GM19463 (cell line): Measurements from ENCODE around the gene AXL.

ENCODE experiments used
- ATAC-seq: cut with Tn5 transposase; IDR thresholded peaks from one replicate; pipeline ENCODE4 v1.9.1; 2021; ENCODE audit warnings: mild to moderate bottlenecking, moderate library complexity; ENCODE audit not compliant: unreplicated experiment

AXL gene

DNA sequence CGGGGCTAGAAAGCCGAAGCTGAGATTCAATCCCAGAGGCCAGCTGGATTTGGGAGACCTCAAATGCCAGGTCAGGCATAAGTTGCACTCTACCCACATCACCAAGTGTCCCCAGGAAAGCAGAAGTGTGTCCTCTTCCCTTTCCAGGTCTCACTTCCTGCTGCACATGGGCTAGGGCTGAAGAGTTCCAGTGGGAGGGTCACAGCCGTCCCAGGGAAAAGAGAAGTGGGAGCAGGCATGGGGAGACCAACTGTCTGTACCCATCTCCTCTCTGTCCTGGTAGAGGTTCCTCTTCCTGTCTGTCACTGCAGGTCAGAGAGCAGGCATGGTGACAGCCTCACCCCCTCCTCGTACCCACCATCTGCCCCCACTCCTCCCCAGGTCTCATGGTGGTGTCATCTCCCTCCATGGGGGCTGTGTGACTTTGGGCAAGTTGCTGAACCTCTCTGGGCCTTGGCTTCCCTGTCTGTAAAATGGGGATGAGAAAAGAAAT is 14.8 kb downstream of the AXL start:
- no peak for ATAC-seq

DNA sequence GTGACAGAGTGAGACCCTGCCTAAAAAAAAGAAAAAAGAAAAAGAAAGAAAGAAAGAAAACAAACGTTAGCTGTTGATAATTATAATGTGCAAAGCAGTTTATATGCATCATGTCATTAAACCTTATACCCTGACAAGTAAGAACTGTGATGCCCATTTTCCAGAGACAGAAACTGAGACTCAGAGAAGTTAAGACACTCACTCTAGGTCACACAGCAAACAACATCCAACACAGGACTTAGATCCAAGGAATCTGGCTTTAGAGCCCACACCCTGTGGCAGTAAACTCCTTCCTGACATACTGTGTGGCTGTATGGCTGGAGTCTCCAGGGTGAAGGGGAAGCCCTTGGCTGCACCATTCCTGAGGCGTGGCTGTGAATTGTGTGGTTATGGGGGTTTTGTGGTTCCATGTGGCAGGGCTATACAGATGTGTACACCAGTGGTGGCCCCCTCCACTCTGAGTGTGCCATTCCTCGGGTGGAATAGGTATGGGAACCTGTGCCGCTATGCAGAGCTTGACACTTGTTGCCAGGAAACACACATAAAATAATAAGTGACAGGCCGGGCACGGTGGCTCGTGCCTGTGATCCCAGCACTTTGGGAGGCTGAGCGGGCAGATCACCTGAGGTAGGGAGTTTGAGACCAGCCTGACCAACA is 15.6 kb downstream of the AXL start:
- no peak for ATAC-seq

DNA sequence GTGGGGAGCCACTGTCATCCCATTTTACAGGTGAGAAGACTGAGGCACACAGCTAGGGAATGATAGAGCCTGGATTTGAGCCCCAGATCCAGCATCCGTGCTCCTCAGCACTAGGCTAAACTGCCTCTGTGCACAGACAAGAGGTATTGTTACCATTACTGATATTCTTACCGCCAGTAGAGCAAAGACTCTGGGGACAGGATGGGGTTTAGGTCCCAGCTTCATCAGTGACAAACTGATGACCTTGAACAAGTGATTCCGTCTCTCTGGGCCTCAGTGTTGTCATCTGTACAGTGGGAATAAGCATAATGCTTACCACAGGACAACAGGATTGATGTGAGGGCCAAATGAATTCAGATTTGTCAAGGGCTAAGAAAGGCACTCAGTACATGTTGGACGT is 16.5 kb downstream of the AXL start:
- no peak for ATAC-seq

DNA sequence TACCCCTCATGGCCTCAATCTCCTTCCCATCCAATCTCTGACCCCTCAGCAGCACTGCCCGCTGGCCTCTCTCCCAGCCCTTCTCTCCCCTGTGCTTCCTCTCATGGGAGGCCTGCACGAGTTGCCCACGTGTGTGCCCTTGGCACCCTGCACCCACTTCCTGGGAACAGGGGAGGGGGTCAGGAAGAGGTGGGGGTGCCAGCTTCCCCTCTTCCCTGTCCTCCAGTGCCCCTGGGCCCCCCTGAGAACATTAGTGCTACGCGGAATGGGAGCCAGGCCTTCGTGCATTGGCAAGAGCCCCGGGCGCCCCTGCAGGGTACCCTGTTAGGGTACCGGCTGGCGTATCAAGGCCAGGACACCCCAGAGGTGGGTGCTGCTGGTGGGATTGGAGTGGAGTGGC is 19.2 kb downstream of the AXL start:
- ATAC-seq, result no peak

DNA sequence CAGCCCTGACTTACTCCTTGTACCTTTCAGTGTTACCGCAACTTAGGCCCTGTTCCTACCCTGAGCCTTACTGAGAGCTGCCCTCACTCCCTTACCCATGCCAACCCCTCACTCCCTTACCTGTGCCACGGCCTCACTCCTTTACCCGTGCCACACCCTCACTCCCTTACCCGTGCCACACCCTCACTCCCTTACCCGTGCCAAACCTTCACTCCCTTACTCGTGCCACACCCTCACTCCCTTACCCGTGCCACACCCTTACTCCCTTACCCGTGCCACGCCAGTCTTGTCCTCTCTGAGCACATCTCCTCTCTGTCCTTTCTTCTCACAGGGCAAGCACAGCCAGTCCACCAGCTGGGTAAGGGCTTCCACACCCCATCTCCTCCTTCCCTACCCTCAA is 20.3 kb downstream of the AXL start:
- no peak for ATAC-seq

- no peak for ATAC-seq
Measured at GRCh38 chr19:41239961-41240574, 21.0 kb downstream of the AXL start.

DNA sequence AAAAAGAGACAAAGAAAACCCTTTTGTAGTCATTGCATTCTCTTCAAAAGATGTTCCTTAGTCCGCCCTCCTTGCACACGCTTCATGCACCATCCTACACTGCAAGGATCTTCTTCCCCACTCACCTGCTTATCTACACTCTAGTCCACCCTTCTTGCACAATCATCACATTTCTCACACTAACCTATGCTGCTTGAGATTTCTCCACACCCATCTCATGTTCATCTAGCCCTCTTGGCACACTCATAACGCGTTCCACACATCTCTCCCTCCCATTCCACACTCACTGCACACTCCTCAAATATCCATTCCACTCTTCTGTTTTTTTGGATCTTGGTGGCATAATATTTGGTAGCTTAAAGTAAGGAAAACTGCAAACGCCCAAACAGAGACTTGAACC is 22.8 kb downstream of the AXL start:
- no peak for ATAC-seq

GRCh38 chr19:41244117-41244516 is 25.1 kb downstream of the AXL start:
- ATAC-seq, result no peak

GRCh38 chr19:41245843-41246242 is 26.8 kb downstream of the AXL start:
- ATAC-seq, result no peak

- no peak for ATAC-seq
Measured at GRCh38 chr19:41248895-41249294, 29.9 kb downstream of the AXL start.

- no peak for ATAC-seq
Measured at GRCh38 chr19:41249707-41250423, 30.8 kb downstream of the AXL start.

DNA sequence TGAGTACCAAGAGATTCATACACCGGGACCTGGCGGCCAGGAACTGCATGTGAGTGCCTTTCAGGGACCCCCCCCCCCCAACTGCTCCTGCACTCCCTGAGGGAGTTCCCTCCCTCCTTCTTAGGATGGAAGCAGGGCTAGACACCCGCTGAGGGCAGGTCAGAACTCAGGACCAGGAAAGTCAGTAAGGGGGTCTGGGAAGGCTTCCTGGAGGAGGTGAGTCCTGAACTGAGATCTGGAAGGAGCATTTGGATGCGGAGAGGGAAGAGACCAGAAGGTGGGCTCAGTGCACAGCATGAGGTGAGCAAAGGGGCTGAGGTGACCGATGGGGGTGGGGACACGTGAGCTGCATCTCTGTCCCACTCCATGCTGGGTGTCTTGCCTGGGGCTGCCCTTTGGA is 34.6 kb downstream of the AXL start:
- ATAC-seq, result no peak

- ATAC-seq, result no peak
Measured at GRCh38 chr19:41255171-41255570, 36.1 kb downstream of the AXL start.

DNA sequence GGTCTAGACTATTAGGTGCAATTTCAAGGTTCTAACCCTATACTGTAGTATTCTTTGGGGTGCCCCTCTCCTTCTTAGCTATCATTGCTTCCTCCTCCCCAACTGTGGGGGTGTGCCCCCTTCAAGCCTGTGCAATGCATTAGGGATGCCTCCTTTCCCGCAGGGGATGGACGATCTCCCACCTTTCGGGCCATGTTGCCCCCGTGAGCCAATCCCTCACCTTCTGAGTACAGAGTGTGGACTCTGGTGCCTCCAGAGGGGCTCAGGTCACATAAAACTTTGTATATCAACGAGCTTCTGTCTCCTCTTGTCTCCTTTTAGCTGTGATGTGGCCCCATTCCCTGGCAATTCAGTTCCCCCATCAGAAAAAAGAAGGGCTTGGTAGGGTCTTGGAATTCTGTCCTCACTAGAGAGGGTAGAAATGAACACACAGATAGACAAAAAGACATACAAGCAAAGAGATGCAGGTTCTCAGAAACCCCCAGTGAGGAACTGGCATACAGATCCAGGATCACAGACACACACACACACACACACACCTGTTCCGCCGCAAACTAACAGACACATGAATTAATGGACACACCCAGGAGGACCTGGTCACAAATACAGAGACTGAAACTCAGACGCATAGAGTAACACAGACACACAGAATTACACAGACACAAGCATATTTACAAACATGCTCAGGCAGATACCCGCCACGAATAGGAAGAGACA is 42.6 kb downstream of the AXL start:
- no peak for ATAC-seq

DNA sequence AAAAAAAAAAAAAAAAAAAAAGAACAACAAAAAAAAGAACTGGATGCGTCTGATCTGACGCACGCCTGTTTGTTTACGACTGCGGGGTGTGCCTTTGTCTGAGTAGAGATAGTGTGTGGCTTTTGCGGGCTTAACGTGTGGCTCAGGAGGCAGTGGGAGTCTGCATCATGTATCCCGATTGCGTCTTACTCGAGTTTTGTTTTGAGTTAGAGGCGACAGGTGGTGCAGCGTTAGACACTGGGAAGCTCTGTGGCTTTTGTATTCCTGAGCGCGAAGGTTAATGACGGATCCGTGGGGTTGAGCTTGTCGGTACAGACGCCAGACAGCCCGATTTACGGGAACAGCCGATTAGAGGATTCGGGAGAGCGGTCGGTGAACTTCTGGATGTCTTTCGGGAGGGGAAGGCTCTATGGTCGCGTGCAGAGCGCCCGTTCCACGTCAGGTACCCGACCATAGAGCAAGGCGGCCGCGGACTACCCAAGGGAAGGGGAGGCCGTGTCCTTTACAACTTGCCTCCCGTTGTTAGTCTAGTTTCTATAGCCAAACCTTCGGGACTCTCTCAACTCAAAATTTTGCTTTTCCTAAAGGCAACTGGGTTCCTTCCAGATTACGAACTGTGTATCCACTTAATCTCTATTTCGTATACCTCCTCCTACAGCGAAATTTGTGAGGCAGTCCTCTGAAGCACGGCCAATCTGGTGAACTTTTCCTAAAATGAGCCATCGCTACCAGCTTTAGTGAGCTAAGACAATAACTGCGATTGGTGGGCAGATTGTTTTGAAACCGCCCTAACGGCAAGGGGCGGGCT is 44.2 kb downstream of the AXL start:
- no peak for ATAC-seq

- peak; percentile 63 for ATAC-seq
Measured at GRCh38 chr19:41263850-41264580, 45.0 kb downstream of the AXL start, which contains the start of gene HNRNPUL1. Gene HNRNPUL1 (plus strand): TSS chr19:41264372. CDS start chr19:41264504, 132 bp downstream.

DNA sequence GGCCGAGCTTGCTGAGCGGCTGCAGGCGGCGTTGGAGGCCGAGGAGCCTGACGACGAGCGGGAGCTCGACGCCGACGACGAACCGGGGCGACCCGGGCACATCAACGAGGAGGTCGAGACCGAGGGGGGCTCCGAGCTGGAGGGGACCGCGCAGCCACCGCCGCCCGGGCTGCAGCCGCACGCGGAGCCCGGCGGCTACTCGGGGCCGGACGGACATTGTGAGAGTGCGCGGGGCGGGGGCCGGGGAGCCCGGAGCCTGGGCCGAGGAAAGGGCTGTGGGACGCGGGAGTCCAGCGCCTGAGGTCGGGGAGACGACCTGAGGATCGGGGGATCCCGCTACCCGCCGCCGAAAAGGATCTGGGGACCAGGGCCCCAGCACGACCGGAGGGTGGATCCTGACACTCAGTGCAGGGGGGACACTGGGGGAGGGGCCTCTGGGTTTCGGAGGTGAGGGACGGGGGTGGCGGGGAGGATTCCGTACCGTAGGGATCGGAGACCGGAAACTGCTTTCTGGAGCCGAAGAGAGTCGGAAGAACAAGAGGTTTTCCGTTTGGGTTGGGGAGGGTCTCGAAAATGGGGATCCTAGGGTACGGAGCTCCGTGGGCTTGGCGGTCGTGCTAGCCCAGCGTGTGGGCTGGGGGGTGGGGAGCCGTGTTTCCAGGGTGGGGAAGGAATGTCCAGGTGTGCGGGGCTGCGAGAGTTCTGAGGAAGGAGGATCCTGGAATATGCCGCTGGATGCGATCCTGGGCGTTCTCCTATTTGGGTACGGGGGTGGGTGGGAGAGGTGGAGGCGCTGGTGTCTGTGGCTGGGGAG is 45.8 kb downstream of the AXL start:
- ATAC-seq, result no peak

GRCh38 chr19:41265395-41266153 is 46.6 kb downstream of the AXL start:
- ATAC-seq, result no peak
